Right atrium auricular region (tissue), 2 donors: ENCODE results near the gene TRUB2. TPM values are rescaled to one million over a fixed set of nuclear protein-coding genes. Genes with fewer than 3 reads are reported as not detected.

Experiments
- DNase-seq: peaks from one replicate; pipeline ENCODE4 v3.0.0-alpha.2; 2019; ENCODE audit warnings: low spot score
- H3K27ac ChIP-seq, 2 donors: fragments of 200-600 bp; sonication (generic); 1 replicate in 1 of 2; 2 replicates in 1 of 2; pipeline ENCODE4 v1.5.1; 2016 to 2019
- H3K27me3 ChIP-seq, 2 donors: fragments of 200-600 bp; sonication (generic); one replicate each; pipeline versions ENCODE4 v1.5.1 to v1.6.0; 2017 to 2019
- H3K36me3 ChIP-seq: fragments of 200-600 bp; sonication (generic); one replicate; pipeline ENCODE4 v1.5.1; 2016
- H3K4me1 ChIP-seq, 2 donors: fragments of 200-600 bp; sonication (generic); one replicate each; pipeline versions ENCODE4 v1.5.1 to v1.6.0; 2017 to 2019
- H3K4me3 ChIP-seq, 2 donors: fragments of 200-600 bp; sonication (generic); 1 replicate in 1 of 2; 2 replicates in 1 of 2; pipeline ENCODE4 v1.5.1; 2017 to 2019; ENCODE audit warnings: mild to moderate bottlenecking in 1 of 2, moderate library complexity in 1 of 2
- H3K9me3 ChIP-seq, 2 donors: fragments of 200-600 bp; sonication (generic); one replicate each; pipeline ENCODE4 v1.5.1; 2019
- CTCF ChIP-seq, 2 donors: fragments of 200-600 bp; sonication (generic); IDR thresholded peaks; one replicate each; pipeline ENCODE4 v1.5.1; 2019; ENCODE audit warnings: antibody characterized with exemption in 2 of 2
- total RNA-seq, 2 donors: library from RNA; depleted of rRNA; stranded (reverse); fragments of >200 nt; gene quantifications; one replicate each; pipeline ENCODE4 v1.1.0, GENCODE V29; 2016

TRUB2 gene
- total RNA-seq, 2 donors from 2014 or later: 9.3 to 10.2 TPM

GRCh38 chr9:128325629-128326028 lies 3.4 kb upstream of the TRUB2 start:
- Histone ChIP-seq H3K27ac (peak overlapping the region; percentile 32 to 57), H3K9me3 (no peaks in the 10 kb centered on the region), H3K36me3 (peaks cover 4% of the 10 kb centered on the region), H3K27me3 (no peaks in the 10 kb centered on the region), H3K4me1 (peaks cover 0 to 38% of the 10 kb centered on the region in 2 donors), H3K4me3 (no peak overlapping the region)
- DNase-seq: no peak
- TF ChIP-seq CTCF (IDR thresholded peaks at IDR 0.05): no peak

GRCh38 chr9:128324401-128324800 lies 2.2 kb upstream of the TRUB2 start:
- Histone ChIP-seq H3K9me3 (no peaks in the 10 kb centered on the region), H3K4me1 (peaks cover 0 to 38% of the 10 kb centered on the region in 2 donors), H3K27ac (no peak overlapping the region), H3K36me3 (peaks cover 4% of the 10 kb centered on the region), H3K4me3 (no peak overlapping the region), H3K27me3 (no peaks in the 10 kb centered on the region)
- DNase-seq: no peak
- no peak for TF ChIP-seq CTCF (IDR thresholded peaks at IDR 0.05)

GRCh38 chr9:128323791-128324190 lies 1.5 kb upstream of the TRUB2 start:
- peaks cover 5% of the 10 kb centered on the region for H3K36me3 ChIP-seq
- no peak for TF ChIP-seq CTCF (IDR thresholded peaks at IDR 0.05)
- peaks cover 0 to 38% of the 10 kb centered on the region in 2 donors for H3K4me1 ChIP-seq
- H3K9me3 ChIP-seq: no peaks in the 10 kb centered on the region
- no peak for DNase-seq
- peak overlapping the region; percentile 68 to 99 for H3K4me3 ChIP-seq
- no peaks in the 10 kb centered on the region for H3K27me3 ChIP-seq
- H3K27ac ChIP-seq: no peak overlapping the region

- TF ChIP-seq CTCF (IDR thresholded peaks at IDR 0.05): no peak
- peaks cover 0 to 38% of the 10 kb centered on the region in 2 donors for H3K4me1 ChIP-seq
- peaks cover 11% of the 10 kb centered on the region for H3K36me3 ChIP-seq
- H3K27me3 ChIP-seq: no peaks in the 10 kb centered on the region
- peak overlapping the region; percentile 68 to 99 for H3K4me3 ChIP-seq
- H3K27ac ChIP-seq: peak overlapping the region; percentile 93 to 94
- no peak for DNase-seq
- no peaks in the 10 kb centered on the region for H3K9me3 ChIP-seq
Measured at GRCh38 chr9:128323212-128323730, 1.0 kb upstream of the TRUB2 start.

- Histone ChIP-seq H3K9me3 (no peaks in the 10 kb centered on the region), H3K27ac (peak overlapping the region; percentile 93 to 94), H3K36me3 (peaks cover 13% of the 10 kb centered on the region), H3K4me3 (peak overlapping the region; percentile 68 to 99), H3K27me3 (no peaks in the 10 kb centered on the region), H3K4me1 (peaks cover 0 to 38% of the 10 kb centered on the region in 2 donors)
- DNase-seq: no peak
- TF ChIP-seq CTCF (IDR thresholded peaks at IDR 0.05): no peak
Measured at GRCh38 chr9:128321879-128322403, 306 bp downstream of the TRUB2 start.

GRCh38 chr9:128321343-128321742 lies 904 bp downstream of the TRUB2 start:
- peaks cover 19% of the 10 kb centered on the region for H3K36me3 ChIP-seq
- no peak for TF ChIP-seq CTCF (IDR thresholded peaks at IDR 0.05)
- H3K27ac ChIP-seq: no peak overlapping the region

More at GRCh38 chr9:128321343-128321742, 904 bp downstream of the TRUB2 start:
- Histone ChIP-seq H3K4me1 (peaks cover 0 to 38% of the 10 kb centered on the region in 2 donors), H3K9me3 (no peaks in the 10 kb centered on the region), H3K27me3 (no peaks in the 10 kb centered on the region), H3K4me3 (peak overlapping the region; percentile 68 to 99)
- DNase-seq: no peak
